Pancreas (tissue), 10 donors: ENCODE data around the gene ATRNL1. TPM values are rescaled to one million over a fixed set of nuclear protein-coding genes. Genes with fewer than 3 reads are reported as not detected.
"Not testable (repeated sequence)": the region's sequence is repeated elsewhere in the genome, so short reads cannot be mapped to it uniquely, and the experiment has no call there.

Experiments
- ATAC-seq, 4 donors: fragments of 200-7000 bp; cut with Tn5 transposase; one replicate each; pipeline versions ENCODE4 v1.8.0 to v1.9.1; 2020; ENCODE audit warnings: mild to moderate bottlenecking in 4 of 4, moderate library complexity in 4 of 4
- DNase-seq, 6 donors: peaks; one replicate each; pipeline ENCODE4 v3.0.0-alpha.2; 2020
- FAIRE-seq: peaks from 2 replicates; lab custom pipeline; 2012; peaks lifted over from hg19 to GRCh38; lab: Jason Lieb, UNC
- H3K27ac ChIP-seq, 4 donors: fragments of 200-600 bp; sonication (generic); 1 replicate in 3 of 4; 2 replicates in 1 of 4; pipeline versions ENCODE4 v1.5.0 to v1.8.0; 2020
- H3K27me3 ChIP-seq, 4 donors: fragments of 200-600 bp; one replicate each; pipeline ENCODE4 v1.8.0; 2021
- H3K36me3 ChIP-seq, 3 donors: fragments of 200-600 bp; sonication (generic) in 1 of 3; one replicate each; pipeline versions ENCODE4 v1.5.0 to v1.8.0; 2020 to 2021
- H3K4me1 ChIP-seq, 3 donors: fragments of 200-600 bp; one replicate each; pipeline ENCODE4 v1.8.0; 2021
- H3K4me3 ChIP-seq, 4 donors: fragments of 200-600 bp; sonication (generic) in 2 of 4; one replicate each; pipeline versions ENCODE4 v1.5.0 to v1.8.0; 2020 to 2021
- H3K9me3 ChIP-seq, 4 donors: fragments of 200-600 bp; one replicate each; pipeline ENCODE4 v1.8.0; 2021
- CTCF ChIP-seq, 4 donors: fragments of 200-600 bp; sonication (generic) in 3 of 4; IDR thresholded peaks; one replicate each; pipeline versions ENCODE4 v1.5.0 to v1.8.0; 2021; ENCODE audit warnings: antibody characterized with exemption in 4 of 4
- WGBS, 2 donors: extraction: QIAGEN DNeasy Blood & Tissue Kit; methylation state at CpG; one replicate each; pipeline ENCODE4 v1.1.7; 2013; 5-methylcytosine and 5-hydroxymethylcytosine counted together
- intact Hi-C, 3 donors: fragments of 100-400 bp; cut with DNase I; formaldehyde crosslinking; loops; one replicate each; pipeline versions ENCODE4 v1.11.1 to v1.14.2; 2022
- polyA plus RNA-seq, 2 donors: library from polyadenylated mRNA; stranded (reverse); fragments of 200-250 nt; gene quantifications; one replicate each; pipeline ENCODE4 v1.2.3, GENCODE V29; 2013
- total RNA-seq, 6 donors: library from RNA; stranded (reverse); fragmentation: NEBNext Ultra II Directional in 4 of 6; extraction: Animal tissue kit (Norgen Biotek cat#: 25700) in 4 of 6; gene quantifications; one replicate each; pipeline versions ENCODE4 v1.2.1 to v1.2.4, GENCODE V29; 2021 to 2023
- donor health status: healthy with polysubstance abuse.
- donor health status: DM: no; HTN: no; CAD: no; lungs with moderate emphysema.
- donor health status: DM: no; HTN: no; CAD: no.
- donor health status: control.
- donor health status: control.
- donor health status: Bipolar disorder and iron deficiency.
- donor health status: DM: yes; HTN: yes; CAD: no.
- donor health status: DM: no; HTN: no; CAD: no.
- donor health status: DM: no; HTN: no; CAD: no.
- donor health status: DM: yes; HTN: yes; CAD: no.

Gene ATRNL1
- total and polyA plus RNA-seq, 8 donors = 0.91 to 5.7 (median 3.9) TPM

GRCh38 chr10:115525141-115525540 is 432.0 kb downstream of the ATRNL1 start:
- 81 to 89% methylated on average over 5 of the region's 5 CpGs for WGBS, 2 donors
- H3K9me3 ChIP-seq = peaks cover 0 to 4% (median 0%) of the 10 kb centered on the region in 4 donors
- TF ChIP-seq CTCF (IDR thresholded peaks at IDR 0.05) = no peak
- no peak overlapping the region for H3K27ac ChIP-seq
- intact Hi-C loops = no loop called here
- no peak overlapping the region for H3K4me3 ChIP-seq
- H3K27me3 ChIP-seq = no peaks in the 10 kb centered on the region
- ATAC-seq (no peak), DNase-seq (no peak), FAIRE-seq (no peak)
- no peaks in the 10 kb centered on the region for H3K4me1 ChIP-seq
- no peaks in the 10 kb centered on the region for H3K36me3 ChIP-seq

DNA sequence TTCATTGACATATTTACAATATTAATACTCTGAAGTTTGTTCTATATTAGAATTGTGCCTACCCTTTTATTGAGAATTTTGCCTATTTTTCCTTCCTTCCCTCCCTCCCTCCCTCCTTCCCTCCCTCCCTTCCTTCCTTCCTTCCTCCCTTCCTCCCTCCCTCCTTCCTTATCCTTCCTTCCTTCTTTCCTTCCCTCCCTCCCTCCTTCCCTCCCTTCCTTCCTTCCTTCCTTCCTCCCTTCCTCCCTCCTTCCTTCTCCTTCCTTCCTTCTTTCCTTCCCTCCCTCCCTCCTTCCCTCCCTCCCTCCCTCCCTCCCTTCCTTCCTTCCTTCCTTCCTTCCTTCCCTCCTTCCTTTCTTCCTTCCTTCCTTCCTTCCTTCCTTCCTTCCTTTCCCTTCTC is 434.5 kb downstream of the ATRNL1 start:
- not testable (repeated sequence) for H3K27ac ChIP-seq

DNA sequence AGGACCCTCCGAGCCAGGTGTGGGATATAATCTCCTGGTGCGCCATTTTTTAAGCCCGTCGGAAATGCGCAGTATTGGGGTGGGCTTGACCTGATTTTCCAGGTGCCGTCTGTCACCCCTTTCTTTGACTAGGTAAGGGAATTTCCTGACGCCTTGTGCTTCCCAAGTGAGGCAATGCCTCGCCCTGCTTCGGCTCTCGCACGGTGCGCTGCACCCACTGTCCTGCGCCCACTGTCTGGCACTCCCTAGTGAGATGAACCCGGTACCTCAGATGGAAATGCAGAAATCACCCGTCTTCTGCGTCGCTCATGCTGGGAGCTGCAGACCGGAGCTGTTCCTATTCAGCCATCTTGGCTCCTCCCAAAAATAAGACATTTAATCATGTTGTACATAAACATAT is 443.2 kb downstream of the ATRNL1 start:
- H3K36me3 ChIP-seq, H3K4me1 ChIP-seq, H3K4me3 ChIP-seq, H3K27me3 ChIP-seq, H3K9me3 ChIP-seq, intact Hi-C loops, ATAC-seq, H3K27ac ChIP-seq, FAIRE-seq: not testable (repeated sequence)
- peak in 1 of 6 donors; percentile 5 for DNase-seq
- 86 to 94% methylated on average over 12 to 18 of the region's 18 CpGs for WGBS, 2 donors

More for the DNA sequence above, 434.5 kb downstream of the ATRNL1 start:
- H3K36me3 ChIP-seq, H3K27me3 ChIP-seq, ATAC-seq, H3K9me3 ChIP-seq, H3K4me3 ChIP-seq, FAIRE-seq, H3K4me1 ChIP-seq, intact Hi-C loops, DNase-seq: not testable (repeated sequence)

- TF ChIP-seq CTCF (IDR thresholded peaks at IDR 0.05) = no peak
- DNase-seq = no peak
- no peak for ATAC-seq
- Histone ChIP-seq H3K36me3 (no peaks in the 10 kb centered on the region), H3K4me3 (no peak overlapping the region), H3K27me3 (no peaks in the 10 kb centered on the region), H3K27ac (no peak overlapping the region), H3K9me3 (no peaks in the 10 kb centered on the region), H3K4me1 (no peaks in the 10 kb centered on the region)
- FAIRE-seq = no peak
- intact Hi-C loops = no loop called here
These were observed 446.1 kb downstream of the ATRNL1 start for GRCh38 chr10:115539142-115539762.

DNA sequence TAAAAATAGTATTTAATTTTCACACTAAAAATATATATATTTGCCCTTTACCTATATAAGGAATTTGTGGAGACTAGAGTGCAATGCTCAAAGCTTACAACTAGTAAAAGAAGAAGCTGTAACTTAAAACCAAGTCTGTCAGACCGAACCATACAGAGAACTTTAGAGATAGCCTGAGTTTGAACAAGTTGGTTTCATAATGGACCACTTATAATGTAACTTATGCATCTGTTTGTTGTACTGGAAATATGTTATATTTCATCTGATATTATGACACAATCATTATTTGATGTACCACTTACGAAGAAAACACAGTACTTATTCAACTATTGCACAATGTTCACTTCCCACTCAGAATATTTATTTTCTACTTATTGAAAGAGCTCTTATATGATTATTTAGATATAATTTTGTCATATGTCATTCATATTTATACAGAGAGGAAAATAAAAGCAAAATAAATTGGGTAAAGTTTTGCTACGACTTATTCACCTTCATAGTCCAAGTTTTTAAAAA is 462.8 kb downstream of the ATRNL1 start:
- H3K27ac ChIP-seq = no peak overlapping the region
- H3K4me3 ChIP-seq = no peak overlapping the region
- TF ChIP-seq CTCF (IDR thresholded peaks at IDR 0.05) = no peak
- DNase-seq (no peak), ATAC-seq (no peak), FAIRE-seq (no peak)
- no peaks in the 10 kb centered on the region for H3K4me1 ChIP-seq
- intact Hi-C loops = no loop called here
- no peaks in the 10 kb centered on the region for H3K36me3 ChIP-seq
- WGBS, 2 donors = 56 to 60% methylated on average over 3 of the region's 3 CpGs
- H3K9me3 ChIP-seq = no peaks in the 10 kb centered on the region
- no peaks in the 10 kb centered on the region for H3K27me3 ChIP-seq

DNA sequence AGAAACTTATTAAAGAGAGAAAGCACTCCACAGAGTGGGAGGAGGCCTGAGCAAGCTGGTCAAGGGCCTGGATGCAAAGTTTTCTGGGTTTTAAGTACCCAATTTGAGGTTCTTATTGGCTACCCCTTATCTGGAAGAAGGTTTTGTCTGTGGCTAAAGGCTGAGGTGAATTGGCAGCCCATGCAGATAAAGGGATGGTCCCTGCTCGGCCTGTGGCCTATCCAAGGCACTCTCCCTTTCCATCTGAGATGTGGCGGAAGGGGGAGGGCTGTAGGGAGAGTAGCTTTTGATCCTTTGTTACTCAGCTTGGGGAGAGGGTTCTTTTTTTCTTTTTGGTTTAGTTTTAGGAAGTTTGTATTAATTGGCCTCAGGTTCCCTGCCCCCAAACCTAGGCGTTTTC is 465.1 kb downstream of the ATRNL1 start:
- ATAC-seq = no peak
- WGBS, 2 donors = 70 to 79% methylated on average over 3 of the region's 3 CpGs
- Histone ChIP-seq H3K36me3 (no peaks in the 10 kb centered on the region), H3K9me3 (no peaks in the 10 kb centered on the region), H3K4me1 (no peaks in the 10 kb centered on the region), H3K4me3 (no peak overlapping the region), H3K27me3 (no peaks in the 10 kb centered on the region), H3K27ac (no peak overlapping the region)
- DNase-seq = no peak
- intact Hi-C loops = no loop called here
- FAIRE-seq = no peak
- TF ChIP-seq CTCF (IDR thresholded peaks at IDR 0.05) = no peak
